OCI-LY3 (cell line): ENCODE measurements around the gene TCAF1.
"Not testable (repeated sequence)": the region's sequence is repeated elsewhere in the genome, so short reads cannot be mapped to it uniquely, and the experiment has no call there.

Experiments
- CTCF ChIP-seq: fragments of 200-600, 300-600 bp; sonication (generic); IDR thresholded peaks from 2 replicates; pipeline ENCODE4 v1.5.1; 2014; ENCODE audit warnings: antibody characterized with exemption, low read length, low read depth
- EZH2phosphoT487 ChIP-seq: fragments of 200-600 bp; shearing (Covaris generic); IDR thresholded peaks from 2 replicates; pipeline ENCODE4 v1.6.1; 2018; ENCODE audit warnings: antibody characterized with exemption, mixed run types, low read depth

GRCh38 chr7:143823634-143824294 lies 78.2 kb downstream of the TCAF1 start:
- not testable (repeated sequence) for TF ChIP-seq CTCF, EZH2phosphoT487
